ENCODE data around the gene UNC45B.
"Not testable (repeated sequence)": the region's sequence is repeated elsewhere in the genome, so short reads cannot be mapped to it uniquely, and the experiment has no call there.

UNC45B gene

GRCh38 chr17:35185849-35186248 lies 38.2 kb downstream of the UNC45B start:
- Histone ChIP-seq H3K4me1 (ENCODE audit: control insufficient read depth, insufficient read depth, low read length, poor library complexity, severe bottlenecking) (peaks cover 4% of the 10 kb centered on the region), H3K36me3 (ENCODE audit: control insufficient read depth, insufficient read depth, low read length) (no peaks in the 10 kb centered on the region), H3K4me3 (ENCODE audit: insufficient read depth, low read depth, low read length, poor library complexity, severe bottlenecking) (no peak overlapping the region), H3K27me3 (replicated peaks; ENCODE audit: control insufficient read depth, insufficient read depth, low read length, poor library complexity, severe bottlenecking) (no peaks in the 10 kb centered on the region), H3K27ac (ENCODE audit: insufficient read depth, low read length, poor library complexity, severe bottlenecking) (no peak overlapping the region), H3K9me3 (ENCODE audit: control insufficient read depth, low read length) (no peaks in the 10 kb centered on the region)
- no peak for DNase-seq

- no peaks in the 10 kb centered on the region for H3K27me3 ChIP-seq (replicated peaks; ENCODE audit: control insufficient read depth, insufficient read depth, low read length, poor library complexity, severe bottlenecking)
- no peaks in the 10 kb centered on the region for H3K36me3 ChIP-seq (ENCODE audit: control insufficient read depth, insufficient read depth, low read length)
- DNase-seq: no peak
- H3K9me3 ChIP-seq (ENCODE audit: control insufficient read depth, low read length): no peaks in the 10 kb centered on the region
- no peak overlapping the region for H3K4me3 ChIP-seq (ENCODE audit: insufficient read depth, low read depth, low read length, poor library complexity, severe bottlenecking)
- no peak overlapping the region for H3K27ac ChIP-seq (ENCODE audit: insufficient read depth, low read length, poor library complexity, severe bottlenecking)
- H3K4me1 ChIP-seq (ENCODE audit: control insufficient read depth, insufficient read depth, low read length, poor library complexity, severe bottlenecking): peaks cover 4% of the 10 kb centered on the region
These were observed 39.9 kb downstream of the UNC45B start for GRCh38 chr17:35187481-35187880.

GRCh38 chr17:35188111-35188510 lies 40.5 kb downstream of the UNC45B start:
- Histone ChIP-seq H3K36me3 (ENCODE audit: control insufficient read depth, insufficient read depth, low read length) (no peaks in the 10 kb centered on the region), H3K4me3 (ENCODE audit: insufficient read depth, low read depth, low read length, poor library complexity, severe bottlenecking) (no peak overlapping the region), H3K9me3 (ENCODE audit: control insufficient read depth, low read length) (no peaks in the 10 kb centered on the region), H3K4me1 (ENCODE audit: control insufficient read depth, insufficient read depth, low read length, poor library complexity, severe bottlenecking) (peaks cover 4% of the 10 kb centered on the region), H3K27me3 (replicated peaks; ENCODE audit: control insufficient read depth, insufficient read depth, low read length, poor library complexity, severe bottlenecking) (no peaks in the 10 kb centered on the region), H3K27ac (ENCODE audit: insufficient read depth, low read length, poor library complexity, severe bottlenecking) (no peak overlapping the region)
- DNase-seq: no peak

GRCh38 chr17:35189291-35189690 lies 41.7 kb downstream of the UNC45B start:
- Histone ChIP-seq H3K27me3 (replicated peaks; ENCODE audit: control insufficient read depth, insufficient read depth, low read length, poor library complexity, severe bottlenecking) (no peaks in the 10 kb centered on the region), H3K4me1 (ENCODE audit: control insufficient read depth, insufficient read depth, low read length, poor library complexity, severe bottlenecking) (peaks cover 4% of the 10 kb centered on the region), H3K27ac (ENCODE audit: insufficient read depth, low read length, poor library complexity, severe bottlenecking) (no peak overlapping the region), H3K4me3 (ENCODE audit: insufficient read depth, low read depth, low read length, poor library complexity, severe bottlenecking) (no peak overlapping the region), H3K9me3 (ENCODE audit: control insufficient read depth, low read length) (no peaks in the 10 kb centered on the region), H3K36me3 (ENCODE audit: control insufficient read depth, insufficient read depth, low read length) (no peaks in the 10 kb centered on the region)
- no peak for DNase-seq

- Histone ChIP-seq H3K27ac (ENCODE audit: insufficient read depth, low read length, poor library complexity, severe bottlenecking) (no peak overlapping the region), H3K9me3 (ENCODE audit: control insufficient read depth, low read length) (no peaks in the 10 kb centered on the region)
- DNase-seq: no peak
These were observed 43.5 kb downstream of the UNC45B start for GRCh38 chr17:35191001-35191695.

GRCh38 chr17:35192708-35193107 lies 45.1 kb downstream of the UNC45B start:
- Histone ChIP-seq H3K9me3 (ENCODE audit: control insufficient read depth, low read length) (no peaks in the 10 kb centered on the region), H3K4me3 (ENCODE audit: insufficient read depth, low read depth, low read length, poor library complexity, severe bottlenecking) (no peak overlapping the region), H3K27me3 (replicated peaks; ENCODE audit: control insufficient read depth, insufficient read depth, low read length, poor library complexity, severe bottlenecking) (no peaks in the 10 kb centered on the region), H3K27ac (ENCODE audit: insufficient read depth, low read length, poor library complexity, severe bottlenecking) (no peak overlapping the region), H3K4me1 (ENCODE audit: control insufficient read depth, insufficient read depth, low read length, poor library complexity, severe bottlenecking) (peaks cover 3% of the 10 kb centered on the region), H3K36me3 (ENCODE audit: control insufficient read depth, insufficient read depth, low read length) (no peaks in the 10 kb centered on the region)
- no peak for DNase-seq

More at GRCh38 chr17:35191001-35191695, 43.5 kb downstream of the UNC45B start:
- no peaks in the 10 kb centered on the region for H3K27me3 ChIP-seq (replicated peaks; ENCODE audit: control insufficient read depth, insufficient read depth, low read length, poor library complexity, severe bottlenecking)
- H3K36me3 ChIP-seq (ENCODE audit: control insufficient read depth, insufficient read depth, low read length): no peaks in the 10 kb centered on the region
- no peak overlapping the region for H3K4me3 ChIP-seq (ENCODE audit: insufficient read depth, low read depth, low read length, poor library complexity, severe bottlenecking)
- peaks cover 4% of the 10 kb centered on the region for H3K4me1 ChIP-seq (ENCODE audit: control insufficient read depth, insufficient read depth, low read length, poor library complexity, severe bottlenecking)

GRCh38 chr17:35194001-35194400 lies 46.4 kb downstream of the UNC45B start, which contains the start of gene SLC35G3:
SLC35G3 (minus strand) TSS chr17:35194393; CDS start chr17:35194307, 86 bp downstream.
- not testable (repeated sequence) for H3K4me1 ChIP-seq (ENCODE audit: control insufficient read depth, insufficient read depth, low read length, poor library complexity, severe bottlenecking); H3K27ac ChIP-seq (ENCODE audit: insufficient read depth, low read length, poor library complexity, severe bottlenecking); H3K9me3 ChIP-seq (ENCODE audit: control insufficient read depth, low read length); H3K4me3 ChIP-seq (ENCODE audit: insufficient read depth, low read depth, low read length, poor library complexity, severe bottlenecking); DNase-seq; H3K36me3 ChIP-seq (ENCODE audit: control insufficient read depth, insufficient read depth, low read length); H3K27me3 ChIP-seq (replicated peaks; ENCODE audit: control insufficient read depth, insufficient read depth, low read length, poor library complexity, severe bottlenecking)

GRCh38 chr17:35195062-35195461 lies 47.4 kb downstream of the UNC45B start:
- not testable (repeated sequence) for H3K4me3 ChIP-seq (ENCODE audit: insufficient read depth, low read depth, low read length, poor library complexity, severe bottlenecking); H3K36me3 ChIP-seq (ENCODE audit: control insufficient read depth, insufficient read depth, low read length); H3K27me3 ChIP-seq (replicated peaks; ENCODE audit: control insufficient read depth, insufficient read depth, low read length, poor library complexity, severe bottlenecking); H3K9me3 ChIP-seq (ENCODE audit: control insufficient read depth, low read length); H3K27ac ChIP-seq (ENCODE audit: insufficient read depth, low read length, poor library complexity, severe bottlenecking); H3K4me1 ChIP-seq (ENCODE audit: control insufficient read depth, insufficient read depth, low read length, poor library complexity, severe bottlenecking); DNase-seq

GRCh38 chr17:35202582-35202981 lies 55.0 kb downstream of the UNC45B start:
- not testable (repeated sequence) for DNase-seq

GRCh38 chr17:35210741-35211140 lies 63.1 kb downstream of the UNC45B start:
- DNase-seq: no peak
- Histone ChIP-seq H3K27ac (ENCODE audit: insufficient read depth, low read length, poor library complexity, severe bottlenecking) (no peak overlapping the region), H3K4me1 (ENCODE audit: control insufficient read depth, insufficient read depth, low read length, poor library complexity, severe bottlenecking) (peaks cover 36% of the 10 kb centered on the region), H3K9me3 (ENCODE audit: control insufficient read depth, low read length) (no peaks in the 10 kb centered on the region), H3K27me3 (replicated peaks; ENCODE audit: control insufficient read depth, insufficient read depth, low read length, poor library complexity, severe bottlenecking) (no peaks in the 10 kb centered on the region), H3K36me3 (ENCODE audit: control insufficient read depth, insufficient read depth, low read length) (no peaks in the 10 kb centered on the region), H3K4me3 (ENCODE audit: insufficient read depth, low read depth, low read length, poor library complexity, severe bottlenecking) (no peak overlapping the region)

More at GRCh38 chr17:35202582-35202981, 55.0 kb downstream of the UNC45B start:
- H3K4me1 ChIP-seq (ENCODE audit: control insufficient read depth, insufficient read depth, low read length, poor library complexity, severe bottlenecking); H3K9me3 ChIP-seq (ENCODE audit: control insufficient read depth, low read length); H3K4me3 ChIP-seq (ENCODE audit: insufficient read depth, low read depth, low read length, poor library complexity, severe bottlenecking); H3K36me3 ChIP-seq (ENCODE audit: control insufficient read depth, insufficient read depth, low read length); H3K27ac ChIP-seq (ENCODE audit: insufficient read depth, low read length, poor library complexity, severe bottlenecking); H3K27me3 ChIP-seq (replicated peaks; ENCODE audit: control insufficient read depth, insufficient read depth, low read length, poor library complexity, severe bottlenecking): not testable (repeated sequence)
